Common myeloid progenitor, CD34-positive (primary cell): Measurements from ENCODE around the gene PIBF1.
A peak's percentile ranks its signal among the peaks of the same experiment; 100 is the strongest.

Experiments used
- CTCF ChIA-PET: fragments of 350-600 bp; sonication (Branson Sonifier 250); formaldehyde crosslinking; loops from one replicate; lab custom pipeline; 2021; ENCODE audit warnings: antibody characterized with exemption; lab: Charles Lee
- POLR2A ChIA-PET: fragments of 350-600 bp; sonication (Branson Sonifier 250); formaldehyde crosslinking; loops from one replicate; lab custom pipeline; 2021; ENCODE audit warnings: antibody characterized with exemption; lab: Charles Lee
- DNase-seq, 3 donors: peaks; one replicate each; pipeline versions ENCODE4 v3.0.0 to v3.0.0-alpha.2; 2013
- H3K27ac ChIP-seq, 2 experiments: 1 replicate in 1 of 2; 2 replicates in 1 of 2; pipeline ENCODE4 v1.7.0; 2013; ENCODE audit warnings: inconsistent platforms in 2 of 2, low read length in 2 of 2, mild to moderate bottlenecking in 2 of 2, low read depth in 1 of 2, moderate library complexity in 1 of 2; ENCODE audit not compliant: severe bottlenecking in 2 of 2, insufficient read depth in 1 of 2, poor library complexity in 1 of 2
- H3K27me3 ChIP-seq, 5 experiments: replicated peaks in 2 of 5; 1 replicate in 3 of 5; 2 replicates in 2 of 5; pipeline versions ENCODE4 v1.6.1 to v1.7.0; 2013; ENCODE audit warnings: low read length in 4 of 5, mild to moderate bottlenecking in 2 of 5, moderate library complexity in 2 of 5, inconsistent platforms in 1 of 5; ENCODE audit not compliant: insufficient read depth in 5 of 5, control insufficient read depth in 4 of 5
- H3K36me3 ChIP-seq, 4 experiments: 1 replicate in 2 of 4; 2 replicates in 2 of 4; pipeline versions ENCODE4 v1.6.1 to v1.7.0; 2013; ENCODE audit warnings: low read length in 3 of 4, control low read depth in 1 of 4, mild to moderate bottlenecking in 1 of 4; ENCODE audit not compliant: control insufficient read depth in 4 of 4, insufficient read depth in 4 of 4
- H3K4me1 ChIP-seq, 4 experiments: 1 replicate in 3 of 4; 2 replicates in 1 of 4; pipeline versions ENCODE4 v1.6.1 to v1.7.1; 2013; ENCODE audit warnings: low read length in 3 of 4, mild to moderate bottlenecking in 3 of 4, control low read depth in 1 of 4, inconsistent platforms in 1 of 4, moderate library complexity in 1 of 4; ENCODE audit not compliant: control insufficient read depth in 4 of 4, insufficient read depth in 4 of 4; ENCODE audit errors: control extremely low read depth in 1 of 4
- H3K4me3 ChIP-seq, 7 experiments: 1 replicate in 4 of 7; 2 replicates in 3 of 7; pipeline versions ENCODE4 v1.5.1 to v1.7.0; 2013; ENCODE audit warnings: mild to moderate bottlenecking in 7 of 7, low read length in 6 of 7, moderate library complexity in 6 of 7, inconsistent platforms in 2 of 7, low read depth in 2 of 7, control low read depth in 1 of 7; ENCODE audit not compliant: insufficient read depth in 4 of 7, control insufficient read depth in 1 of 7; ENCODE audit errors: extremely low read depth in 1 of 7
- H3K9me3 ChIP-seq, 5 experiments: 1 replicate in 4 of 5; 2 replicates in 1 of 5; pipeline versions ENCODE4 v1.6.1 to v1.7.1; 2013; ENCODE audit warnings: low read length in 4 of 5, mild to moderate bottlenecking in 2 of 5, inconsistent platforms in 1 of 5, low read depth in 1 of 5, moderate library complexity in 1 of 5; ENCODE audit not compliant: control insufficient read depth in 4 of 5, insufficient read depth in 2 of 5; ENCODE audit errors: control extremely low read depth in 1 of 5
- WGBS: methylation state at CpG from one replicate; pipeline ENCODE4 v1.1.5; 2013; ENCODE audit not compliant: insufficient coverage; 5-methylcytosine and 5-hydroxymethylcytosine counted together

Gene PIBF1

DNA sequence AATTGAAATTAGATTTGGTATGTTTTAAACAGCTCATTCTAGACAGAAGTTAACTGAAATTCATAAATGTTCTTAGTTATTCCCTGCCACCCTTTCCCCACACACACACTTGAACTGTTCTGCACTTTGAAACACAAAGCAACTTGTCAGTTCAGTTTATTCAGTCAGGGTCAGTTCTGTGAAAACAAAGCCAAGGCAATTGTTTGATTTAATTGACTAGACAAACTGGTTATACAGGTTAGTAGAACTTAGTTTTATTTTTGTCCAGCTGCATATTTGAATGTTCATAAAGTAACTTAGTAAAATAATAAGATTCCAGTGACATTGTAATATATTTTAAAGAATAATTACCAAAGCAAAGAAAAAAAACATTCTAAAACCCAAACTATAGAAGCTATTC lies 178.6 kb downstream of the PIBF1 start:
- POLR2A ChIA-PET, result interaction anchor here (0.6 kb wide), 1 partner anchor 1373 kb away, joined by 3 read pairs; no protein-coding TSS in a partner anchor
- no peak overlapping the region for H3K27ac ChIP-seq
- DNase-seq, result no peak
- H3K27me3 ChIP-seq, result no peaks in the 10 kb centered on the region
- peaks cover 3 to 13% (median 6%) of the 10 kb centered on the region in 4 experiments for H3K36me3 ChIP-seq
- H3K4me3 ChIP-seq, result no peak overlapping the region
- CTCF ChIA-PET, result interaction anchor here (0.8 kb wide), 1 partner anchor 204 kb away, joined by 3 read pairs; no protein-coding TSS in a partner anchor
- H3K4me1 ChIP-seq, result peaks cover 0 to 3% (median 0%) of the 10 kb centered on the region in 4 experiments
- H3K9me3 ChIP-seq, result peaks cover 0 to 6% (median 0%) of the 10 kb centered on the region in 5 experiments

DNA sequence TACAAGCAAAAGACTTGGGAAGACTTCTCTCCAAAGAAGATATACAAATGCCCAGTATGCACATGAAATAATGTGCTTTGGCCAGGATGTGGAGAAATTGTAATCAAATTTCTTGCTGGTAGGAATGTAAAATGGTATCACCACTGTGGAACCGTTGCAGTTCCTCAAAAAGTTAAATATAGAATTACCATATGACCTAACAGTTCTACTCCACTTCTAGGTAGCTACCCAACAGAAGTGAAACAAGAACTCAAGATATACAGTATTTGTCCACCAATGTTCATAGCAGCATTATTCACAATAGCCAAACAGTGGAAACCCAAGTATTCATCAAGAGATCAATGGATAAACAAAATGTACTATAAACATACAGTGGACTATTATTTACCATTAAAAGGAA lies 181.8 kb downstream of the PIBF1 start:
- no peak for DNase-seq
- no peak overlapping the region for H3K27ac ChIP-seq
- H3K36me3 ChIP-seq, result peaks cover 0 to 3% (median under 1%) of the 10 kb centered on the region in 4 experiments
- H3K4me3 ChIP-seq, result no peak overlapping the region
- H3K27me3 ChIP-seq, result no peaks in the 10 kb centered on the region
- WGBS, result no CpG with 5 or more reads among the region's 1 CpG
- ChIA-PET CTCF (interaction anchor here (1.3 kb wide), 1 partner anchor 12 kb away, joined by 3 read pairs; no protein-coding TSS in a partner anchor), POLR2A (no interaction called here)
- no peaks in the 10 kb centered on the region for H3K9me3 ChIP-seq
- peaks cover 0 to 3% (median 0%) of the 10 kb centered on the region in 4 experiments for H3K4me1 ChIP-seq

DNA sequence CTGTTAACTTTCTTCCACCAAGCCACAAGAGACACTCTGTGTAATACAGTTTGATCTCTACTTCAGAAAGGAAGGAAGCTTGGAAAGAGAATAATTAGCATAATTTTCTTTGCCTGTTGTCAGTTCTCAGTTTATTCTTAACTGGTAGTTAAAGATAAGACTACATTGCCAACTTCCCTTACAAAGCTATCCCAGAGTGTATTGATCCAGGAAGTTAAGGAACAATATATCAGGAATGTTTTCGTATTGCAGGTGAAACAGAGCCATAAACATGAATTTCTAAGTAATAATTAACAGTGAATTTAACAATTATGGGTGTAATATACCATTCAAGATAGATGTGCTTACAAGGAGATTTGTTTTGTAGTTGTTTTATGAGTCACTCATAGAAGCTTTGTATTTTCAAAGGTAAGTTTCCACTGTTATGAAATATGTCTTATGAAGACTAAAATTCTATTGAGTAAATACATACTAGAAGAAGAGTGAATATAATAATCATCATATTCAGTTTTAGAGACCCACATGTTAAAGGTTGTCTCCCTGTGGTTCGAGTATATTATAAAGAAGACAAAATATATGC lies 188.5 kb downstream of the PIBF1 start:
- CTCF ChIA-PET, result no interaction called here
- WGBS, result no CpG with 5 or more reads among the region's 2 CpGs
- POLR2A ChIA-PET, result no interaction called here

DNA sequence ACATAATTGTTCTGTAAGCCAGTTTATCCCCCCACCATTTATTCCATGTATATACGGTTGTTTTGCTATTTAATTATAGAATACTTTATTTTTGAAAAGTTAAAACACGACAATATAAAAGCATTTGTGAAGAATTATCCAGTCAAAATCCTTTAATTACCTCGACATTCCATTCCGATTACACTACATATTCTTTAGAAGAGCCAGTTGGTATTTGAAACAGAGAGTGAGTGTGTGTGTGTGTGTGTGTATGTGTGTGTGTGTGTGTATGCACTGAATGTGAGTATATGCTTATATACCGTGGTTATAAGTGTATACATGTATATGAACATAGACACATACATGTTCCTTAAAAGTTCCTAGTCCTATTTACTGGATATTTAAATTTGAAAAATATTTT lies 189.0 kb downstream of the PIBF1 start:
- H3K36me3 ChIP-seq, result peaks cover 2 to 20% (median 4%) of the 10 kb centered on the region in 4 experiments
- DNase-seq, result no peak
- WGBS, result no CpG with 5 or more reads among the region's 5 CpGs
- H3K4me1 ChIP-seq, result no peaks in the 10 kb centered on the region
- no peak overlapping the region for H3K27ac ChIP-seq
- no peak overlapping the region for H3K4me3 ChIP-seq
- CTCF ChIA-PET, result no interaction called here
- POLR2A ChIA-PET, result no interaction called here
- no peaks in the 10 kb centered on the region for H3K9me3 ChIP-seq
- no peaks in the 10 kb centered on the region for H3K27me3 ChIP-seq

More for the DNA sequence above, 188.5 kb downstream of the PIBF1 start:
- H3K27ac ChIP-seq, result peak overlapping the region in 1 of 2 experiments; percentile 14
- no peaks in the 10 kb centered on the region for H3K4me1 ChIP-seq
- peaks cover 2 to 16% (median 2%) of the 10 kb centered on the region in 4 experiments for H3K36me3 ChIP-seq
- H3K4me3 ChIP-seq, result no peak overlapping the region
- no peak for DNase-seq
- no peaks in the 10 kb centered on the region for H3K9me3 ChIP-seq
- H3K27me3 ChIP-seq, result no peaks in the 10 kb centered on the region

DNA sequence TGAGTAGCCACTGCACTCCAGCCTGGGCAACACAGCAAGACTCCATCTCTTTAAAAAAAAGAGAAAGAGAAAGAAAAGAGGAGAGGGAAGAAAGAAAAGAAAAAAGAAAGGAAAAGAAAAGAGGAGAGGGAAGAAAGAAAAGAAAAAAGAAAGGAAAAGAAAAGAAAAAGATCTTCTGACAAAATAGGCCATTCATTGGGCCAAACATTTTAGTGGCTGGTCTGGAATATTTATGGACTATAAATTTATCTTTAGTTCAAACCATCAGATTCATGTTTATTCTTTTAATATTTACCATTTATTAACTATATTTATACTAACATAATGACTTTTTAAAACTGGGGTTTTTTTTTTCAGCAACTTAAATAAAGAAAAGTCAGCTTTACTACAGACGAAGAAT lies 191.3 kb downstream of the PIBF1 start:
- DNase-seq, result no peak
- 100% methylated on average over 1 of the region's 1 CpG for WGBS
- Histone ChIP-seq H3K36me3 (peaks cover 0 to 20% (median 5%) of the 10 kb centered on the region in 4 experiments), H3K4me1 (no peaks in the 10 kb centered on the region), H3K27ac (no peak overlapping the region), H3K27me3 (no peaks in the 10 kb centered on the region), H3K4me3 (no peak overlapping the region), H3K9me3 (no peaks in the 10 kb centered on the region)
- ChIA-PET POLR2A (no interaction called here), CTCF (no interaction called here)

DNA sequence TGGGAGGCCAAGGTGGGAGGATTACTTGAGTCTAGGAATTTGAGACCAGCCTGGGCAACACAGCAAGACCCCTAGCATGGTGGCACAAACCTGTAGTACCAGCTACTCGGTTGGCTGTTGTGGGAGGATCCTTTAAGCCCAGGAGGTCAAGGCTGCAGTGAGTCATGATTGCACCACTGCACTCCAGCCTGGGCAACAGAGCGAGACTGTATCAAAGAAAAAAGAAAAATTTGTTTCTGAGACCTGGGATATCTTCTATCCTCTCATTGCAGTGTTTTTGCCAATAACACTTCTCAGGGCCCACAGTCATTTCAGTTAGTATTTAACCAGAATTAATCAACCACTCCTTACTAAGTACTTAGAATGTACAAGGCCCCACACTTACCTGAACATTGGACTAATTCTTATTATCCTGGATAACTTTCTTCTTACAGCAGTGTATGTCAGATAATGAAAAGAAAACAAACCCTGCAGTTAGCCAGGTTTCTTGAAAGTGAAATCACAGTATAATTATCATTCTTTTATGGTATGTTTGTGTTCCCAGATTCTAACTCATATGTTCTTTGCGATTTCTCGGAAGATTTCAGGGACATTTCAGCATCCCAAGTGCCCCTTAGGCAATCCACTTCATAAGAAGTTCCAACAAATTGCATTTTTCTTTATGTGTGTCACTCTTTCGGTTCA lies 201.3 kb downstream of the PIBF1 start:
- Histone ChIP-seq H3K4me1 (no peaks in the 10 kb centered on the region), H3K9me3 (no peaks in the 10 kb centered on the region), H3K27me3 (no peaks in the 10 kb centered on the region), H3K4me3 (no peak overlapping the region), H3K36me3 (peaks cover 0 to 3% (median 0%) of the 10 kb centered on the region in 4 experiments), H3K27ac (no peak overlapping the region)
- WGBS, result 86% methylated on average over 1 of the region's 5 CpGs
- DNase-seq, result no peak
- POLR2A ChIA-PET, result no interaction called here
- CTCF ChIA-PET, result interaction anchor here (1.5 kb wide), 1 partner anchor 19 kb away, joined by 3 read pairs; no protein-coding TSS in a partner anchor

DNA sequence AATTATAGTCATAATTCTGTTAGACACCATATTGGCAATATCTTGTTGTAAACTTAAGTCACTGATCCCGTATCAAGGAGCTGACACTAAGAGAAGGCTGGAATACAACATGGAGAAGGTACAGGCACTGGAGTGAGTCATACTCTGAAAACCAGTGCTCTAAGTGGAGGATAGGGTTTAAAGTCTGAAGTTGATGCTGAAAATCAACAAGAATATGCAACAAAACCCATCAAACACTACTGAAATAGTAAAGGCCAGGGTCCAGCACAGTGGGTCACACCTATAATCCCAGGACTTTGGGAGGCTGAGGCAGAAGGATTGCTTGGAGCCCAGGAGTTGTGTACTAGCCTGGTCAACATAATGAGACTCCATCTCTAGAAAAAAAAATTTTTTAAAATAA lies 203.7 kb downstream of the PIBF1 start:
- Histone ChIP-seq H3K9me3 (no peaks in the 10 kb centered on the region), H3K27me3 (no peaks in the 10 kb centered on the region), H3K27ac (no peak overlapping the region), H3K4me3 (no peak overlapping the region), H3K4me1 (no peaks in the 10 kb centered on the region), H3K36me3 (peaks cover 0 to 2% (median 0%) of the 10 kb centered on the region in 4 experiments)
- no CpG with 5 or more reads among the region's 1 CpG for WGBS
- POLR2A ChIA-PET, result no interaction called here
- CTCF ChIA-PET, result interaction anchor here (1.4 kb wide), 1 partner anchor 75 kb away, joined by 4 read pairs; no protein-coding TSS in a partner anchor
- DNase-seq, result no peak
